GM18861 (cell line): ENCODE results near the gene CERS6.
A peak's percentile ranks its signal among the peaks of the same experiment; 100 is the strongest.

Experiments
- ATAC-seq: cut with Tn5 transposase; IDR thresholded peaks from one replicate; pipeline ENCODE4 v1.9.1; 2021; ENCODE audit not compliant: unreplicated experiment

Gene CERS6

DNA sequence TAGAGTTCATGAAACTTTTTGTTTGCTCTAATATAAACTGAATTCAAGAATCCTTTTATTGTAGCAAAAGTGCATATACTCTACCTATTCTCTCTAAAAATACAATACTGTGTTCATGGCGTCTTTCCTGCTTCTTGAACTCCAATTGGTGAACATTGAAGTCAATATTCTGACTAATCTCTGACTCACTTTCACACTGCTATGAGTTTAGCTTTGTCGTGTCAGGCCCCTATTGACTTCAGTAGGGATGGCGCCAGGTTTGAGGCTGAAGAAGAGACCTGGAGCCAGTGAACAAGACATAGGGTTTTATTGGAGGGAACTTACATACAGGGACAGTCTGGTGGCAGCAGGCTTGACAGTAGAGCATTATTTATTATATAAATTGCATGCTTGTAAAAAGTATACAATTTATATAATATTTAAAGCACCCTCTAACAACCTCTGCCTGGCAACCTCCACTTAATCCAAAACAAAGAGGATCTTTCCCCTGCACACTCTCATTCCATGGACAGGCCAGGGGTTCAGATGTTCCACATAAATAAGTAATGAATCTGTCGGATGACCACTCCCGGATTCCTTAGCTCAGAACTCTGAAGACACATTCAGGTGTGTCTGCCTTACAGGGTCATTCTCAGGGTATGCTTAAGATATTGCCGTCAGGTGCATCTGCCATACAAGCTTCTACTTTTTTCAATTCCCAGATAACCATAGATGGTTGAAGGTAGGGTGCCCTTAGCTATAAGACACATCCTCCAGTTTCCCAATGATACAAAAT, 141.0 kb downstream of the CERS6 start:
- ATAC-seq, result no peak

DNA sequence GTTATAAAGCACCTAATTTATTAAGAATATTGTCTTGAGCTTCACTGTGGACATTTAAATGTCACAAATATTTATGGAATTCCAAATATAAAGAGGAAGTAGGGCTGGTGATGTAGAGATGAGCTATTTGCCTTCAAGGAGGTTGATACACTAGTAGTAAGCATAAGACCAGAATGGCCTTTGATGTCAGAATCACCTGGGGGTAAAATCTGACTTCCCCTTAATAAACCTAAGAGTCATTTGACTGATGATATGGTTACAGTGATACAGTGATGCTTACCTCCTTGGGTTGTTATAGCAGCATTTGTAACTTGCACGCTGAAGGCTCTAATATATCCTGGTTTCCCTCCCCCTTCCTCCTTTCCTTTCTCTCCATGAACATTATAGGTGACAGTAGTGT, 143.7 kb downstream of the CERS6 start:
- ATAC-seq, result no peak

DNA sequence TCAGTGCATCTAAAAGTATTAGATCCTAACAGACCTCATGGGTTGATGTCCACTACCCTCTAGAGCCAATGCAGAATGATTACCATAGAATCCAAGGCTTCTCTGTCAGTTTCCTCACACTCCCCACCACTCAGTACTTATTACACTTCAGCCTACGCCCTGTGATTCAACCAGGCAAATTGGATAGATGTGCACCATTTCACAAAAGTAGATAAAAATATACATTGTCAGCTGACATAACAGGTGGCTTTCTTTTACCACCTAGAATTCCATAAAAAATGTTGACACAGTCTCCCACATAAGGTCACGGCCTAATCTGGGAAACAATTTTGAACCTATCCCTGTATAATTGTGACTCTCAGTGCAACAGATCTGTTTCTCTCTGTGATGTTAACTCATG, 144.9 kb downstream of the CERS6 start:
- no peak for ATAC-seq

DNA sequence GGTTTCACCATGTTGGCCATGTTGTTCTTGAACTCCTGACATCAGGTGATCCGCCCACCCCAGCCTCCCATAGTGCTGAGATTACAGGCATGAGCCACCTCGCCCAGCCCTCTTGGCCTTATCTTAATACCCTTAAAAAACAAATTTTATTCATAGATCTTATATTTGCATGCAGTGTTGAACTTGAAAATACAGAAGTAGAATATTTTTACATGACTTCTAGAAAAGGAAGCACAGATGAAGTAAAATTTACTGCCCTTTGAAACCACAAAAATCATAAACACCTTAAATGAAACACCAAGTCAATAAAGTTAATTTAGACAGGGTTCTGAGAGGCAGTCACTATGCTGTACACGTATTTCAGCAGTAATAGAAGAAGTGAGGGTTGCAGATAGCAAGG, 145.7 kb downstream of the CERS6 start:
- peak; percentile 61 for ATAC-seq

DNA sequence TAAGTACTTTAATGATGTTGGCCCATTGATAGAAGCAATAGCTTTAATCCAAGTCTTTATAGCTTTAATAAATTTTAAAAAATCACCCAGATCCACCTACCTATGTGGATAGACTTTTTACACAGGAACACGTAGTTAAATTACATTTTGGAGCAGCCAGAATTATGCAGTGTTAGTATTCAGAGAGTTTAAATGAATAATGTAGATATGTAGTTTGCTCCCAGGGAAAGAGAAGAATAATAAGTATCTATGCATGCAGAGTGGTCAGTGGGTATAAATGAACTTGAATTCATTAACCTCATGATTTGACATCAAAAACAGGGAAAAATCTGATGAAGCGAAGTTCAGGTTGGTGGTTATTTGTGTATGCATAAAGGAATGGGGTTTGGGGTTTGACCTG, 146.3 kb downstream of the CERS6 start:
- ATAC-seq, result no peak

DNA sequence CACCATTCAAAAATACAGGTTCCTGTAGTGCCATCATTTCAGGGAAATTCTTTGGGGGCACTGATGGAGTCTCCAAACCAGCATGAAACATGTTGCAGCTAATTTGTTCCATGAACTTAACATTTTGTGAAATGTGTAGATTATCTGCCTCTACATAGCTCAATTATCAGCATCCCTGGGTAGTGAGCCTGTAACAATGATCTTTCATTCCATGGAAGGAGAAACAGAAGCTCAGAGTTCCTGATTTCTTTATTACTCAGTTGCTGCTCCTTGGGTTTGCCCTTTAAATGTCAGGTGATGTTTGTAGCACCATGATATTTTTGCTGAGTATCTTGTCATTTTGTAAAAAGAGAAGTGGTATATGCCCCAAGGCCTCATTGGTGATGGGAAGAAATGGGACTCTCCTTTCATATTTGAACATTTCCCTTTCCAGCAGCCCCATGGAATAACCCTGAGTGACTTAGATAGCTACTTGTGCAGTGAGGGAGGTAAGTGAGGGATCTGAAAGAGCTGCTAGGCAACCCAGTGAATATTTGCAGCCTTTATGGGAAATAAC, 146.9 kb downstream of the CERS6 start:
- no peak for ATAC-seq

DNA sequence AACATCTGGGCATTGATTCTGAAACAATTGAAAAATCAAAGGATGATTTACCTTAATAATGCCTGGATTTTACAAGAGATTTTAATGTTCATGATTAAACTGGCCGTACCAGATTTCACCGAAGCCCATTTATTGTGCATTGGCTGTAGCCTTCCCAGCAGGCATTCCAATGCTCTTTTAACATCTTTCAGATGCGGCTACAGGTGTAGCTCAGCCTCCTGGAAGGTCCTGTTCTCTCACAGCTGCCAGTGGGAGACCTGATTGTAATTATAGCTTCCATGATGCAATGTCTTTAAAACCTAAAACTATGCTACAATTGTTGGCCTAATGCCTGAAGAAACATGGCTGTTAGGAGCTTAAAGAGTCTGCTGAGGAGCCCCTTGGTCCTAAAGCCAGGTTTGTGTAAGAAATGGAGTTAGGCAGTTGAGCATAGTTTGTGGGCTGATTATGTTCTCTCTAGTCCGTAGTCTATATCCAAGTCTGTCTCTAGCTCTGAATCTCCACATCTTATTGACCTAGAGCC, 147.4 kb downstream of the CERS6 start:
- no peak for ATAC-seq

DNA sequence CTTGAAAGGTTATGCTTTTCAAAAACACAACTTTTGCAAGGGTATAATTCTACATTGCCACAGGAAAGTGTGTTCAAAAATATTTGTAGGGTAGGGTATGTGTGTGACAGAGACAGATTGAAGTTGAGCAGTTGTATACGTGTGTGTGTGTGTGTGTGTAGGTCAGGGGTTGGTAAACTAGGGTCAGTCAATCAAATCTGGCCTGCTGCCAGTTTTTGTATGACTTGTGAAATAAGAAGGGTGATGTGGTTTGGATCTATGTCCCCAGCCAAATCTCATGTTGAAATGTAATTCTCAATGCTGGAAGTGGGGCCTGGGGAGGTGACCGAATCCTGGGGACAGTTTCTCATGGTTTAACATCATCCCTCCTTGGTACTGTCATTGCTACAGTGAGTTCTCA, 148.2 kb downstream of the CERS6 start:
- ATAC-seq, result no peak

DNA sequence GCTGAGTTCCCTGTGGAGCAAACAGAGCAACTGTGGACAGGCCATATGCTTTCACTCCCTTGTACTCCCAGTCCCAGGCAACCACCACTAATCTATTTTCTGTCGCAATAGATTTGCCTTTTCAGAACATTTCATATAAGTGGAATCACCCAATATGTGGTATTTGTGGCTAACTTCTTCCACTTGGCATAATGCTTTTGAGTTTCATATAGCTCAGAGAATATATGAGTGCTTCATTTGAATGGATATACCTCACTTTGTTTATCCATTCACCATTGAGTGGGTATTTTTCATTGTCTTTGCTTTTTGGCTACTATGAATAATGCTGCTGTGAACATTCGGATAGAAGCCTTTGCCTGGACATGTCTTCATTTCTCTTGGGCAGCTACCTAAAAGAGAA, 151.9 kb downstream of the CERS6 start:
- ATAC-seq, result no peak

DNA sequence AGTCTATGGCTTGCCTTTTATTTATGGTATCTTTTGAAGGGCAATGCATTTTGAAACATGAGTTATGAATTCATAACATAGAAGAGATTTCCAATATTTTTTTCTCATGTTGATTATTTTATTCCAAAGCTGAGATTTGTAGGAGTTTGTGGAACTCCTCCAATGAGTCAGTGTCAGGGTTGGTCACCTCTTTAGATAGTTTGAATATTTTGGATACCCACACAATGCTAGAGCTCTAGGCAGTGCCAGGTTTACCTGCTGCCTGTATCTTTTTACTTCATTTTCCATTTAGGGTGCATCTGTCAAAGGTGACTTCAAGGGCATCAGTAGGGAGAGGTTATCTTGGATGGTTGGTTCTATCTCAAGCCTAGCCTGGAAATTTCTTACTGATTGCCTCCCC, 152.7 kb downstream of the CERS6 start:
- ATAC-seq, result no peak

DNA sequence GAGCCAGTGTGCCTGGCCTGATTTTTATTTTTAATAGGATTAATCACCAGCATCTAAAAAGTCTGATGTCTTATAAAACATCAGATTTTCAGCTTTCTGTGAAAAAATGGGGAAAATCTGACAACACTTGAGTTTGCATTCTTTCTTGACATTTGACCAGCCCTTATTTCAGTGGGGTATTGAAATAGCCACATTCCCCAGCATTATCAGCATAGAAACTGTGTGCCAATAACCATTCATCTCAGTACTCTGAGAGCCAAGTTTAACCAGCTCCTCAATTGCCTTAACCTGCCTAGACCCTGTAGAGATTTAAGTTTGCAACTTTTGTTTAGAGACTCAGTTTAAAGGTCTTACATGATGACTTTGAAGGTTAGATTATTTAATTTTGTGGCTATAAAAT, 155.0 kb downstream of the CERS6 start:
- no peak for ATAC-seq

DNA sequence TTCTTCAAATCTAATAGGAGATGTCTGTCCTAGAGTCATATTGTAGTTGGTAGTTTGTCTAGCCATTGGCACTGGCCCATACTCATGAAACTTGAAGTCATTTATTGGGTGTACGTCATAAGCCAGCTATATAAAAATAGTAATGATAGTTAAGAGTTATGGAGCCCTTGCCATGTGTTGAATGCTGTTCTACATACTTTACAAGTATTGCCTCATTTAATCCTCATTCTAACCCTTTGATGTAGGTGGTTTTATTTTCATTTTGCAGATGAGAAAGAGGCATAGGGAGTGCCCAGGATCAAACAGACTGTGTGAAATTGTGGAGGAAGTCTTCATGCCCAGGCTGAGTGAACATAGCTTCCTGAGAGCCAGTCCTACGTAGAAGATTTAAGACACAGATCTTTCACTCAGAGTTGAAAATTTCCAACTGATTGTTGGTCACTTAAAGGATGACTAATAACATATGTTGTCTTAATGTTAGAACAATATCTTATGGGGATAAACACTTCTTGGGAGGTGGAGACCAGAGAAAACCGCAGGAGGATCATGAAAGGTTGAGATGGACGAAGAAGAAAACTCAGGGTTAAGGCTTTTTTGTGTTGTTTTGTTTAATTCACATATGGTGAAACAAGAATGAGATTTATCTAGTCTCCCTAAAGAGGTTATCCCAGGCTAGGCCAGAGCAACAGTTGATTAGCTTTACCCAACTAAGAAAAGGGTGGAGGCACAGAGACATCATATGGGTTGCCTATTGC, 156.0 kb downstream of the CERS6 start:
- no peak for ATAC-seq

DNA sequence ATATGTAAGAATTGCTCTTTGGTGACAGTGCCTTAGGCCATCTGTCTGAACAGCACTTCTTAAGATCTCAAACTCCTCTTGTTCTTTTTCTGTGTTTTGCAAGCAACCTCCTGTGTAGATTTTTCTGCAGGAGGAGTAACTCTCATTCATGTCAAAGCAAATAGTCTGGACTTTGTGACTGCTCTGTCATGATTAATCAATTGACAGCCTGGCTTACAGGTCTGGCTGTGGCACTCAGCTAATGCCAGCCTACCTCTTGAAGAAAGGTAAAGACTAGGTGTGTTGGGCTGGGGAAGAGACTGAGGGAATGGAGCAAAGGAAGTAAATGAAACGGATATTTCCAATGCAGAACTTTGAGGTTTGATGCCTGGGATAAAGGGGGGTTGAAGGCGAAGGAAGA, 156.6 kb downstream of the CERS6 start:
- ATAC-seq, result no peak

DNA sequence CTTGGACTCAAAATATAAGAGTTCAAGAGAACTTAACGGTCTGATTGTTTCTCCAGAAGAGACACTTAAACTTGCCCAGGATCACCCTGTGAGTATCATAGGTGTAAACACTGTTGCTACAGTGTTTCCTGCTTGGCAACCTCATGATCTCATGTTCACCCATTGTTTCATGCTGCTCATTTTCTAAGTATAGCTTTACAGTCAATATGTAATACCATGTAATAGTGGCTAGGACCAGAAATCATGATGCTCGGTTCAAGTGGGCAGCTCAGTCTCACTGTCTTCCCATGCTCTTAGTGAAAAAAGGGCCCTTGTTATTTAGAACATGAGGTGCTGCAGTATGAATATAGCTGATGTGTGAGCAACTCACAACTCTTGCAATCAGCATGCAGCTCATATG, 157.5 kb downstream of the CERS6 start:
- ATAC-seq, result no peak

DNA sequence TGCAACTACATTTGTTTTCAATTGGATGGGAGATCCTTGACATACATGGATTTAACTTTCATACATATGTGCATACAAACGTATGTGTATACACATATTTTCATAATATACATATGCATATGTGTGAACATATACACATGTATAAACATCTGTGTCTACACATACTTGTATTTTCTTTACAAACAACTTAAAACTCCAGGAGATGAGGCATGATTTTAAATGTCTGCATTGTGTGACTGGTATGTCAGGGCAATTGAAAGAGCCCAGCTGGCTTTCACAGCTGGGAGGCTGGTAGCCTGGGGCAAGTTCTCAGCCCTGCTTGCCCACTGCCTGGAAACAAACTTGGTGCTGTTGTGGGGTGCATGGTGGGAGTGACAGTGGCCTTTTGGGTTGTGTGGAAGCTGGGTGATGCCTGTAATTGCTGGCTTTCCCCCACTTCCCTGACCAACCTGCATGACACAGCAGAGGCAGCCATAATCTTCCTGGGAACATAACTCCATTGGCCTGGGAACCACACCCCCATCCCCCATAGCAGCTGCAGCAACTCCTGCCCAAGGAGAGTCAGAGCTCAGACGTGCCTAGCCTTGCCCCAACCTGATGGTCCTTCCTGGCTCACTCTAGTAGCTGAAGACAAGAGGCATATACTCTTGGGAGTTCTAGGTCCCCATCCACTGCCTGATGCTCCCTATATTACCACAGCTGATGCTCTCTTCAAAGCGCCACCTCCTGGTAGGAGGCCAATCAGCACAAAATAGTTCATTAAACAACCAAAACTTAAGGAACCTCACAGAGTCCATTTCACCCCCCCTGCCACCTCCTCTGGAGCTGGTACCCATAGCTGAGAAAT, 158.3 kb downstream of the CERS6 start:
- ATAC-seq, result no peak

DNA sequence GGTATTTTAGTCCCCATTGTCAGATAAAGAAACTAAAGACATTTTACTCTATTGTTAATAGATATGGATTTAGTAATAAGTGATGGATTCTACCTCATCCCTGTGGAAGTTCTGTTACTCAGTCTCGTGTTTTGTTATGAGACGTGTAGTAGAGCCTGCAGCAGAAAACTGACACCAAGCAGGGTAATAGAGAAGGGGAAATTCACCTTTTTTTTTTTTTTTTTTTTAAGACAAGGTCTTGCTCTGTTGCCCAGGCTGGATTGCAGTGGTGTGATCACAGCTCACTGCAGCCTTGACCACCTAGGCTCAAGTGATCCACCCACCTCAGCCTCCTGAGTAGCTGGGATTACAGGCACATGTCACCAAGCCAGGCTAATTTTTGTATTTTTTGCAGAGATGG, 164.5 kb downstream of the CERS6 start:
- ATAC-seq, result no peak

DNA sequence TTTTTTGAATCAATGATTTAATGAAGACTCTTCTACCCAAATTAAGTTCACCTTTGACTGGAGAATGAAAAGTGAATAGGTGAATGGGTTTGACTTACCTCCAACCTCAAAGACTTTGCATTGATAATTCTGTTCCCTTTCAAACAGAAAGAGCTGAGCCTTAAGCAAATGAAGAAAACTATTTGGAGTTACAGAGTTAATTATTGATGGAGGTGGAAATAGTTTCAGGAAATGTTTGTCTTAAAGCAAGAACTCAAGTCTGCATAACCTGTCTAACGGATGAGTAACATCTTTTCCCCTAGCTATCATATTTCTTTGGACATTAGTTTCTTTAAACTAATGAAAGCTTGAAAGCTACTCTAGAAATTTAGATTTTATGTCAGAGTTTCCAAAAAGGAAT, 166.5 kb downstream of the CERS6 start:
- ATAC-seq, result peak; percentile 42

DNA sequence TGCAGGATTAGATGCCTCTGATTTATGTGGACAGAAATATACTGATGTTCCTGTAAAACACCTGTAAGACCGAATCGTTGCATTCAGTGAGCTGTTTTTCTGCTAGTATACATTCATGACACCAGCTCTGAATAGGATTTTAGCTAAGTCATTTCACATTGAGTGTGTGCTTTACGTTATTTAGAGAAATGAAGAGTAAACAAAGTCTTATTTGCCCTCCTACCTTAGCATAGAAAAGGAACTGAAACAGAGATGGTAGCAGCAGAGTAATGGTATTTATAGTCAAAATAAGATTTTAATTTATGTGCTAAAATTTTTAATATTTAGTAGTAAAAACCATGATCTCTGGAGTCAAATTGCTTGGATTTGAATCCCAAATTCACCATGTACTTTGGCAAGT, 168.0 kb downstream of the CERS6 start:
- ATAC-seq, result no peak

DNA sequence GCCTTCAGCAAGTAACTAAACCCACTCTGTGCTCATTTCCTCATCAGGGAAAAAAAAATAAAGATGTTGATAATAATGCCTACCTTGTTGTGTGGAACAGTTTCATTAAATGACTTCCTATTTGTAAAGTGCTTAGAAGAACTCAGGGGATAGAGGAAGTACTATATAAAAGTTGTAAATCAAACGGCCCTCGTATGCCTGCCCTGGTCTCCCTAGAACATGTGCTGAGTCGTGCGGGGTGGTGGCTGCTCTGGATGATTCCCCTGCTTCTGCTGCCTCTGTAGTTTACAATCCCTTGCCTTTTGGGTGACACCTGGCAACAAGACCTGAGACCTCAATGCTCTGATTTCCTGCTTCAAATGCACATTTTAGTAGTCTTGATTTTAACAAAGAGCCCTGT, 170.0 kb downstream of the CERS6 start:
- no peak for ATAC-seq

DNA sequence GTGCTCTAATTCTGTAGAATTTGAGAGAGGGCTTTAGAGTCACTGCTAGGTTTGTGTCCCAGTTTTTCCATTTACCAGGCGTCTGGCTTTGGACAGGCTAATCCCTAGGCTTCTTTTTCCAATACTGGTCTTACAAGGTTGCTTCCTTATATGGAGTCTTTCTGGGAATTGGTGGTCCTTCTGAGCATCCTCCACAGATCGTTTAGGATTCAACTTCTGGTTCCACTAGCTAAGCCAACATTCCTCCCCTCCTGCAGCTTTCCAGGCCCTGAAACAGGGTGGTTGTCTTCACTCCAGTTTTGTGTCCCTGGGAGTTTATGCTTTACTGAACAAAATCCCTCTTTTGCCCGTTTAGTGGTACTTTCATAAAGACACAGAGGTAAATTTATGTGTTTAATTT, 170.6 kb downstream of the CERS6 start:
- ATAC-seq, result no peak

DNA sequence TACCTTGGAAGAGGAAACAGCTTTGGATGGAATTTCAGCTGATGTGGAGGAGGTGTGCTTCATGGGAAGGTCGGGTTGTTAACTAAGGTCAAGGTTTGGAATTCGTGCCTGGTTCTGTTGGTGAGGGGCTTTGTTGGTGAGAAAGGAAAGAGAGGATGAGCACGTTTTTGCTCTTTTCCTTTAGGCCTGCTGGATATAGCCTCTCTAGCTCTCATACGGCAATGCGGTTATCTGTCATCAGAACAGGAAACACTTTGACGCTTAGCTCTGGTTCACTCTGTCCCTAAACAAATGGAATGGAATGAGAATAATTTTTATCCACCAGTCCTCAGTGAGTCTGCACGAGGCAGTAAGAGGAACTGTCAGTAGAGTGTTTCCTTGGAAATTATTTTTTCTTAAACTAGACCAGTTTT, 176.6 kb downstream of the CERS6 start:
- ATAC-seq, result no peak
